K562 (cell line): ENCODE data around the gene KIF17. TPM values are rescaled to one million over a fixed set of nuclear protein-coding genes. Genes with fewer than 3 reads are reported as not detected.

Experiments
- ELF4 ChIP-seq: fragments of 450-650 bp; formaldehyde crosslinking; IDR thresholded peaks from 2 replicates; pipeline ENCODE4 v1.4.0; 2022; ENCODE audit warnings: missing genetic modification characterization
- FOS ChIP-seq: IDR thresholded peaks from 3 replicates; pipeline ENCODE4 v1.6.1; 2011; ENCODE audit not compliant: insufficient read length; ENCODE audit errors: extremely low read depth
- GTF2E2 ChIP-seq: fragments of 200-800 bp; sonication (Bioruptor generic); IDR thresholded peaks from 2 replicates; pipeline ENCODE4 v1.6.1; 2016; ENCODE audit warnings: missing genetic modification characterization, missing compliant biosample characterization
- HBP1 ChIP-seq: fragments of 450-650 bp; formaldehyde crosslinking; IDR thresholded peaks from 2 replicates; pipeline ENCODE4 v1.4.0; 2022; ENCODE audit warnings: missing genetic modification characterization
- KAT2B ChIP-seq: IDR thresholded peaks from one replicate; pipeline ENCODE4 v1.6.1; 2012; ENCODE audit warnings: low read depth, mild to moderate bottlenecking, control low read depth, inconsistent platforms, low read length, moderate library complexity
- MBD2 ChIP-seq: sonication (generic); IDR thresholded peaks from 2 replicates; pipeline ENCODE4 v1.6.1; 2016; ENCODE audit warnings: low read depth, borderline replicate concordance
- MECOM ChIP-seq: fragments of 250-450 bp; sonication (Bioruptor Pico); IDR thresholded peaks from 2 replicates; pipeline ENCODE4 v1.8.0; 2022; ENCODE audit warnings: inconsistent platforms
- MIER1 ChIP-seq: fragments of 450-650 bp; IDR thresholded peaks from 2 replicates; pipeline ENCODE4 v1.6.1; 2016; ENCODE audit warnings: antibody characterized with exemption, mild to moderate bottlenecking, low read depth
- RNF2 ChIP-seq: sonication (generic); IDR thresholded peaks from 2 replicates; pipeline ENCODE4 v1.6.1; 2016
- SMARCA5 ChIP-seq: fragments of 450-650 bp; IDR thresholded peaks from 2 replicates; pipeline ENCODE4 v1.6.1; 2016
- TBP ChIP-seq: optimal IDR thresholded peaks from 2 replicates; pipeline ENCODE3; 2011; ENCODE audit warnings: low read depth, low read length, improper control_type of control experiment
- ZC3H8 ChIP-seq: fragments of 450-650 bp; IDR thresholded peaks from 2 replicates; pipeline ENCODE4 v1.6.1; 2017
- ZEB2 ChIP-seq: fragments of 450-650 bp; IDR thresholded peaks from 2 replicates; pipeline ENCODE4 v1.6.1; 2016
- ZNF140 ChIP-seq: fragments of 250-450 bp; sonication (Bioruptor Pico); IDR thresholded peaks from 2 replicates; pipeline ENCODE4 v1.8.0; 2021; ENCODE audit warnings: moderate library complexity, mild to moderate bottlenecking, inconsistent platforms
- polyA plus RNA-seq, 8 experiments: library from polyadenylated mRNA; depleted of rRNA in 4 of 8; stranded (reverse) in 5 of 8; unstranded in 3 of 8; fragments of >200 nt; fragmentation: Nextera tagmentation in 2 of 8; fragmentation: Illumina TruSeq in 1 of 8; extraction: Ambion mirVana in 2 of 8; extraction: Trizol in 1 of 8; gene quantifications; 2 replicates each; pipeline versions ENCODE4 v1.2.1 to v1.2.3, GENCODE V29; 2011 to 2014; ENCODE audit warnings: inconsistent platforms in 1 of 8, missing spikeins in 1 of 8
- total RNA-seq, 7 experiments: library from RNA; depleted of rRNA in 6 of 7; stranded (reverse); fragments of >200 nt in 6 of 7; fragmentation: Illumina TruSeq in 2 of 7; extraction: Trizol in 2 of 7; gene quantifications; 2 replicates each; pipeline versions ENCODE4 v1.2.1 to v1.2.3, GENCODE V29; 2011 to 2021; ENCODE audit warnings: low replicate concordance in 1 of 7
- TF ChIP-seq, protein P1 (sequence below): sonication (generic); formaldehyde crosslinking; IDR thresholded peaks from 2 replicates; pipeline ENCODE4 v1.8.0; 2022; ENCODE audit warnings: mild to moderate bottlenecking, missing genetic modification reagents
- TF ChIP-seq, protein P2 (sequence below), 2 experiments: fragments of 450-650 bp; conservative IDR thresholded peaks; 2 replicates each; pipeline ENCODE4 v1.6.1; 2017; ENCODE audit warnings: mild to moderate bottlenecking in 2 of 2, moderate library complexity in 2 of 2
- TF ChIP-seq, protein P3 (sequence below): fragments of 450-650 bp; IDR thresholded peaks from 2 replicates; pipeline ENCODE4 v1.6.1; 2016

Gene KIF17
- total and polyA plus RNA-seq, 9 of the 15 experiments (the other 6 are each of a cell fraction or from before 2014, with no cell fraction given), result 0.04 to 0.47 (median 0.18) TPM; not detected in 5

GRCh38 chr1:20661207-20662109 lies 56.3 kb downstream of the KIF17 start, which contains the start of gene DDOST (continued):
- TF ChIP-seq, protein P1, sequence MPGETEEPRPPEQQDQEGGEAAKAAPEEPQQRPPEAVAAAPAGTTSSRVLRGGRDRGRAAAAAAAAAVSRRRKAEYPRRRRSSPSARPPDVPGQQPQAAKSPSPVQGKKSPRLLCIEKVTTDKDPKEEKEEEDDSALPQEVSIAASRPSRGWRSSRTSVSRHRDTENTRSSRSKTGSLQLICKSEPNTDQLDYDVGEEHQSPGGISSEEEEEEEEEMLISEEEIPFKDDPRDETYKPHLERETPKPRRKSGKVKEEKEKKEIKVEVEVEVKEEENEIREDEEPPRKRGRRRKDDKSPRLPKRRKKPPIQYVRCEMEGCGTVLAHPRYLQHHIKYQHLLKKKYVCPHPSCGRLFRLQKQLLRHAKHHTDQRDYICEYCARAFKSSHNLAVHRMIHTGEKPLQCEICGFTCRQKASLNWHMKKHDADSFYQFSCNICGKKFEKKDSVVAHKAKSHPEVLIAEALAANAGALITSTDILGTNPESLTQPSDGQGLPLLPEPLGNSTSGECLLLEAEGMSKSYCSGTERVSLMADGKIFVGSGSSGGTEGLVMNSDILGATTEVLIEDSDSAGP (CRISPR knock-in tag), result no peak
- TF ChIP-seq, protein P2, sequence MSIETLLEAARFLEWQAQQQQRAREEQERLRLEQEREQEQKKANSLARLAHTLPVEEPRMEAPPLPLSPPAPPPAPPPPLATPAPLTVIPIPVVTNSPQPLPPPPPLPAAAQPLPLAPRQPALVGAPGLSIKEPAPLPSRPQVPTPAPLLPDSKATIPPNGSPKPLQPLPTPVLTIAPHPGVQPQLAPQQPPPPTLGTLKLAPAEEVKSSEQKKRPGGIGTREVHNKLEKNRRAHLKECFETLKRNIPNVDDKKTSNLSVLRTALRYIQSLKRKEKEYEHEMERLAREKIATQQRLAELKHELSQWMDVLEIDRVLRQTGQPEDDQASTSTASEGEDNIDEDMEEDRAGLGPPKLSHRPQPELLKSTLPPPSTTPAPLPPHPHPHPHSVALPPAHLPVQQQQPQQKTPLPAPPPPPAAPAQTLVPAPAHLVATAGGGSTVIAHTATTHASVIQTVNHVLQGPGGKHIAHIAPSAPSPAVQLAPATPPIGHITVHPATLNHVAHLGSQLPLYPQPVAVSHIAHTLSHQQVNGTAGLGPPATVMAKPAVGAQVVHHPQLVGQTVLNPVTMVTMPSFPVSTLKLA (conservative IDR thresholded peaks at IDR 0.05), result peak; percentile 91 to 96
- TF ChIP-seq GTF2E2, result peak; percentile 56; the same call in 1 of the 2 replicates
- no peak for TF ChIP-seq MECOM (CRISPR knock-in tag)
- peak; percentile 97 for TF ChIP-seq MBD2
- no peak for TF ChIP-seq SMARCA5
- TF ChIP-seq TBP, result peak; percentile 24
- TF ChIP-seq, protein P3, sequence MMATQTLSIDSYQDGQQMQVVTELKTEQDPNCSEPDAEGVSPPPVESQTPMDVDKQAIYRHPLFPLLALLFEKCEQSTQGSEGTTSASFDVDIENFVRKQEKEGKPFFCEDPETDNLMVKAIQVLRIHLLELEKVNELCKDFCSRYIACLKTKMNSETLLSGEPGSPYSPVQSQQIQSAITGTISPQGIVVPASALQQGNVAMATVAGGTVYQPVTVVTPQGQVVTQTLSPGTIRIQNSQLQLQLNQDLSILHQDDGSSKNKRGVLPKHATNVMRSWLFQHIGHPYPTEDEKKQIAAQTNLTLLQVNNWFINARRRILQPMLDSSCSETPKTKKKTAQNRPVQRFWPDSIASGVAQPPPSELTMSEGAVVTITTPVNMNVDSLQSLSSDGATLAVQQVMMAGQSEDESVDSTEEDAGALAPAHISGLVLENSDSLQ, result peak; percentile 83
- TF ChIP-seq MIER1, result no peak
- TF ChIP-seq KAT2B, result no peak
- peak; percentile 43; the same call in 1 of the 2 replicates for TF ChIP-seq ELF4
- no peak for TF ChIP-seq ZNF140 (CRISPR knock-in tag)
- TF ChIP-seq ZEB2, result no peak
- 0 out of 2 replicates have a peak, but pooled peaks have one; percentile 13 for TF ChIP-seq HBP1 (CRISPR knock-in tag)
- TF ChIP-seq FOS, result peak; percentile 95
- no peak for TF ChIP-seq RNF2
- TF ChIP-seq ZC3H8, result no peak
